Stimulated activated CD8-positive, alpha-beta memory T cell treated with anti-CD3 and anti-CD28 coated beads, Interleukin-7, amount 100 ng/mL, for 4 hours (primary cell): Measurements from ENCODE around the gene NDUFB2.
"Not testable (repeated sequence)": the region's sequence is repeated elsewhere in the genome, so short reads cannot be mapped to it uniquely, and the experiment has no call there.

Experiments used
- DNase-seq, 2 donors: peaks; one replicate each; pipeline ENCODE4 v3.0.0-alpha.2; 2020; ENCODE audit warnings: low read depth in 2 of 2

Gene NDUFB2

DNA sequence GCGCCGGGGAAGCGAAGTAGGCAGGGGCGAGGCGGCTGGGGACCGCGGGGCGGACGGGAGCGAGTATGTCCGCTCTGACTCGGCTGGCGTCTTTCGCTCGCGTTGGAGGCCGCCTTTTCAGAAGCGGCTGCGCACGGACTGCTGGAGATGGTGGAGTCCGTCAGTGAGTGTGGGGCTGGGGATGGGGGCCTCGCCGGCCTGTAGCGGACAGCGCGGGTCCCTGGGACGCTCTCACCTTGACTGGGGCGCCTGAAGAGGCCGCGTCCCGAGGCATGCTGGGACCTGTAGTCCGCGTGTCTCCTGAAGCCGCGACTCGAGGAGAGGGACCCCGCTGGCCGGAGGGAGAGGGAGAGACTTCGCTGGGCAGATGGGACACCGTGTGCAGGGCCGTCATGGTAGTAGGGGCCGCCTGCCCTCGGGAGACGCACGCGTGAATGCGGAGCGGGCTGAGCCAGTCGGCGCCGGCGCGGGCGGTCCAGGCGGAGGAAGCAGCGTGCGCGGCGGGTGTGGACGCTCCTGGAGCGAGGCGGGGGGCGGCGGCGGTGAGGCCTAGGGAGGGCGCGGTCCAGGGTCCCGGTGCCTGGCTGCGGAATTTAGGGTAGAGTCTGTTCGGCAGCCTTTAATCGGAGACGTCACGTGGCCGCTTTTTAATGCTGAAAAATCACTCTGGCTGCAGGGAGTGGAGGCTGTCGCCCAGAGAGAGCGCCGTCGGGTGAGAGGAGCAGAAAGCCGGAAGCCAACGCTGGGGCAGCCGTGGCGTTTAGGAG, at the start of gene NDUFB2:
Gene NDUFB2 (plus strand): TSS at position 29 of the 767 bp plus-strand sequence. CDS start 37 bp downstream, at position 66.
- DNase-seq, result peak; percentile 48 to 70

GRCh38 chr7:140646931-140647647, 49.4 kb upstream of the NDUFB2 start:
- DNase-seq, result peak in 1 of 2 donors; percentile 6

DNA sequence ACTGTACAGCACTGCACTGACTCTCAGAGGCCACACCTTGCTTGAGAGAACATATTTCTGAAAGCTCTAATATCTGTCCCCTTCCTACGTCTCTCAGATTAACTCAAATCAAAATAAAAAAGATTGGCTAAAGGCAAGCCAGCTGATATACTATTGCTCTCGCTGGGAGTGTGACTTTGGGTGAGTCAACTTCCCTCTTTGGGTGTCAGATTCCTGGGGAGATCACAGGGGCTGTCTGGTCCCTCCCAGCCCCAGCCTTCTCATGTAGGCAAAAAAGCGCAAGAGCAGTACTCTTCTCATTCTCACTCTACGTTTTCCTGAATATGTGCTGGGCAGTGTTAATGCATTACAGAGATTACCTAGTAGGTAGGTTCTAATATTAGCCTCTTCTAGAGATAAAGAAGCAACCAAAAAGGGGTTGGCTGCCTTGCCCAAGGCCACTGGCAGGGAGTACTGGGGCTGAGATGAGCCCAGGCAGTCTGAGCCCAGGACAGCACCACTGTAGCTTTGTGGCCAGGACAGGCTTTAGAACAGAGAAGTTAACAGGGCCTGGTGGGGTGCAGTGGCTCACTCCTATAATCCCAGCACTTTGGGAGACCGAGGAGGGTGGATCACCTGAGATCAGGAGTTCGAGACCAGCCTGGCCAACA, 46.8 kb upstream of the NDUFB2 start:
- no peak for DNase-seq

- DNase-seq, result no peak
These were observed 46.1 kb upstream of the NDUFB2 start for GRCh38 chr7:140650367-140650766.

- DNase-seq, result peak in 1 of 2 donors; percentile 3
These were observed 43.0 kb upstream of the NDUFB2 start for GRCh38 chr7:140653319-140654108.

GRCh38 chr7:140654109-140654387, 42.5 kb upstream of the NDUFB2 start:
- DNase-seq, result no peak

GRCh38 chr7:140654661-140655060, 41.8 kb upstream of the NDUFB2 start:
- DNase-seq, result no peak

GRCh38 chr7:140655511-140656408, 40.7 kb upstream of the NDUFB2 start:
- DNase-seq, result no peak

DNA sequence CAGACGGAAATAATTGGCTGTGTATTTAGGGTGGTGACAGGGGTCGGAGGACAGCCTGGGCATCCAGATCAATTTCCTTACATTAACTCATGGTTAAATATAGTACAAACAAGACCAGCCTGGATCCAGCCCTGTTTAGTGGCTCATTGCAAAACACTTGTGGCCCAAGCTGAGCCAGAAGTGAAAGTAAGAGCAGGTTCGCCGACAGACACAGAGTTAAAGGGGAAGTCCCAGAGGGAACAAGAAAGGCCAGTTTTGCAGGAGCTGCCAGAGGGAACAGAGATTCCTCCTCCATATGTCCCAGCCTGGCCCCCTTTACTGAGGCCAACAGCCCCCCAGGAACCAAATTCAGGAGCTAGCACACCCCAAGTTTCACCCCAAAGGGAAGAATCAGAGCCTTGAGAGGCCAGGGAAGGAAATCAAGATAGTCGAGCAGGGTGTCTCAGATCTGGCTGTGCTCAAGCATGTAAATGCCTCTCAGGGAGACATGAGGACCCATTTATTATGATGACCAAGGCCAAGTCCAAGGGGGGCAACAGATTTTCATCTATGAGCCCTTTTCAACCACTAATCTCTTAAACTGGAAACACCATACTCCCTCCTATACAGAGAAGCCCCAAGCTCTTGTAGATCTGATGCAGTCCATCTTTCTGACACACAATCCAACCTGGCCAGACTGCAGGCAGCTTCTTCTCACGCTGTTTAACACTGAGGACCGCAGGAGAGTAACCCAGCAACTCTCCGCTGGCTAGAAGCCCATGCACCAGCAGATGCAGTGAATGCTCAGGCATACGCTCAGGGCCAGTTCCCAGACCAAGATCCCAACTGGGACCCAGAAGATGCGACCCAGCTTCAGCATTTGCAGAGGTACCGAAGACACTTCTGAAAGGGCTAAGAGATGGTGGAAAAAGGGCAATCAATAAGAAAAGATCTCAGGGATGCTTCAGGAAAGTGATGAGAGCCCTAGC, 39.7 kb upstream of the NDUFB2 start:
- peak; percentile 15 to 17 for DNase-seq

GRCh38 chr7:140657891-140658290, 38.6 kb upstream of the NDUFB2 start:
- DNase-seq, result no peak

DNA sequence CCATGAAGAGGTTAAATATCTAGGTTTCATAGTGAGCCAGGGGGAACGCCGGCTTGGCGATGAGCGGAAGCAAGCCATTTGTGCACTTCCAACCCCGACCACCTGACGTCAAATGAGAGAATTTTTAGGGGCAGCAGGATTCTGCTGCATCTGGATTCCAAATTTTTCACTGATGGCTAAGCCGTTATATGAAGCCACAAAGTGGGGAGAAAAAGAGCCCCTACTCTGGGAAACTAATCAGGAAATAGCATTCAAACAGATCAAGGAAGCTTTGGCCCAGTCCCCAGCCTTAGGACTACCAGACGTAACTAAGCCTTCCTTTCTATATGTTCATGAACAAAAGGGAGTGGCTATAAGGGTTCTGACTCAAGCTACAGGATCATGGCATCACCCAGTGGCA, 36.7 kb upstream of the NDUFB2 start:
- DNase-seq, result no peak

DNA sequence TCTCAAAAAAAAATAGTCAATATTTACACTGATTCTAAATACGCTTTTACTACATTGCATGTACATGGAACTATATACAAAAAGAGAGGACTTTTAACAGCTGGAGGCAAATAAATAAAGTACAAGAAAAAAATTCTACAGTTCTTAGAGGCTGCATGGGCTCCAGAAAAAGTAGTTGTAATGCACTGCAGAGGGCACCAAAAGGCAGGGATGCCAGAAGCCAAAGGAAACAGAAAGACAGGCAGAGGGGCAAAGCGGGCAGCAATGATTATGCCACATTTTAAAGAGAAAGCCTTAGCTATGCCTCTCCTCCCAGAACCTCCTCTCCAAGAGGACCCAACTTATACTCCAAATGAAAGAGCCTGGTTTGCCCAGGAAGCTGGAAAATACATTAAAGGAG, 35.4 kb upstream of the NDUFB2 start:
- DNase-seq, result no peak

DNA sequence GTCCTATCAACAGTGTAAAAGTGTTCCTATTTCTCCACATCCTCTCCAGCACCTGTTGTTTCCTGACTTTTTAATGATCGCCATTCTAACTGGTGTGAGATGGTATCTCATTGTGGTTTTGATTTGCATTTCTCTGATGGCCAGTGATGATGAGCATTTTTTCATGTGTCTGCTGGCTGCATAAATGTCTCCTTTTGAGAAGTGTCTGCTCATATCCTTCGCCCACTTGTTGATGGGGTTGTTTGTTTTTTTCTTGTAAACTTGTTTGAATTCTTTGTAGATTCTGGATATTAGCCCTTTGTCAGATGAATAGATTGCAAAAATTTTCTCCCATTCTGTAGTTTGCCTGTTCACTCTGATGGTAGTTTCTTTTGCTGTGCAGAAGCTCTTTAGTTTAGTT, 33.6 kb upstream of the NDUFB2 start:
- not testable (repeated sequence) for DNase-seq

DNA sequence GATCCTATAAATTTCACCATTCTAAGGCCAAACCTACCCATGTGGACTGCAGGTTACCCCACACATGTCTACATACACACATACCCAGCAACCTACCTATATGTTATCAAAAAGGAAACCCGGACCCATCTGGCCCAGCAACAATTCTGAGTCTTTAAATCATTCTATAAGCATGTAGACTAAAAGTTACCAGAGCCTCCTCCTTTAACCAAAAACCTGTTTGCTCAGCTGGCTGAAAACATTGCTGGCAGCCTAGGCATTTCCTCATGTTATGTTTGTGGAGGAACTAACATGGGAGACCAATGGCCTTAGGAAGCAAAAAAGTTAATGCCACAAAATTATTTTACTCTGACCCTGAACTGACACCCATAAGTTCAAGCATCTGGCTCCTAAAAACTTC, 29.0 kb upstream of the NDUFB2 start:
- no peak for DNase-seq

DNA sequence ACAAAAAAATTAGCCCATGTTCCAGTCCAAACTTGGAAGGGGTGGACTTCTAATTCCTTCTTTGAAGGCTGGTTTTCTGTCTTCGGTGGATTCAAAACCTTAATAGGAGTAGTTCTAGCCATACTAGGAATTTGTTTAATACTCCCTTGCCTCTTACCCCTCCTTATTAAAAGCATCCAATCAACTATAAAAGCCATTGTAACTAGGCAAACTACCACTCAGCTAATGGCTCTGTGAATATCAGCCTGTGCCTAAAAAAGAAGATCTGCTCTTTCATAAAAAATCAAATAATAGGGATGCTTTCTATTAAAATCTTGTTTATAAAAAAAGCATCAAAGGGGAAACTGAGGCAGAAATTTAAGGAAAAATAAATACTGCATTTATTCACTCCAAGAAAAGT, 27.9 kb upstream of the NDUFB2 start:
- no peak for DNase-seq

GRCh38 chr7:140669352-140669751, 27.2 kb upstream of the NDUFB2 start:
- DNase-seq, result no peak

DNA sequence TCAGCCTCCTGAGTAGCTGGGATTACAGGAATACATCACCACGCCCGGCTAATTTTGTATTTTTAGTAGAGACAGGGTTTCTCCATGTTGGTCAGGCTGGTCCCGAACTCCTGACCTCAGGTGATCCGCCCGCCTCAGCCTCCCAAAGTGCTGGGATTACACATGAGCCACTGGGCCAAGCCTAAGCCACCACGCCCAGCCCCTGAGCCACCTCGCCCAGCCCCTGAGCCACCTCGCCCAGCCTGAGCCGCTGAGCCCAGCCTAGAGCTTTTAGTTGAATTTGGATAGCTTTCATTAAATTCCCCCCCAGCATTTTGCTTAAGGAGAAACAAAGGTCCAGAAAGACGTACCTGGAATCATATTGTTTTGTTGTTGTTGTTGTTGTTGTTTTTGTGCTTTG, 26.6 kb upstream of the NDUFB2 start:
- not testable (repeated sequence) for DNase-seq

DNA sequence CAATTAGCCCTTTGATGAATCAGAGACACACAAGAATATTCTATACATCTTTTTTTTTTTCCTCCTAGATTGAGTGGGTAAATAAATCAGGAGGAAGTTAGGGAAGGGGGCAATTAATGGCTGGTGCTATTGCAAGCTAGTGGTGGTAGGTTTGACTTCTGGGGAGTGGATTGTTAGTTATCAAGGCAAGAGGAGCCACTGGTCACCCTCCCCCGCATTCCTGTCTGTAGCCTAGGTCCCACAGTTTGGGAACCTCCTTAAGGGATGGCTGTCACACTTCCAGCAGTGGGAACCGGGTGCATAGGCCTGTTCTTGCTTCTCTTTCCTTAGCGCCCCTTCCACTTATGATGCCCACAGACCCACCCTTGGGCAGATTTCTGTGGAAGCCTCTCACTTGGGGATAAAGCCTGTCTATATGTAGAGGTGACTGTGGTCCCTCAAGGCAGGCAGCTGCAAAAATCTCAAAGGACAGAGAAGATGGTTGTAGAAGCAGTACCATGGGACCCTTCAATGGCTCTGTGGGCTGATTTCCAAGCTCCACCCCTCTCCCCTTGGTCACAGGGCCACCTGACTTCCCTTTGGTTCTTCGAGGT, 26.1 kb upstream of the NDUFB2 start:
- no peak for DNase-seq

- DNase-seq, result no peak
These were observed 24.5 kb upstream of the NDUFB2 start for GRCh38 chr7:140671966-140672365.
